Left lung (tissue), 10 donors: Measurements from ENCODE around the gene ITGA8. TPM values are rescaled to one million over a fixed set of nuclear protein-coding genes. Genes with fewer than 3 reads are reported as not detected.

Experiments used
- ATAC-seq: fragments of 200-7000 bp; cut with Tn5 transposase; one replicate; pipeline ENCODE4 v1.9.1; 2020; ENCODE audit warnings: moderate library complexity
- DNase-seq, 4 donors: peaks; one replicate each; pipeline ENCODE4 v3.0.0-alpha.2; 2013 to 2020
- H3K27ac ChIP-seq, 2 donors: fragments of 200-600 bp; sonication (generic) in 1 of 2; one replicate each; pipeline versions ENCODE4 v1.5.0 to v1.8.0; 2020 to 2021
- H3K27me3 ChIP-seq, 2 donors: fragments of 200-600 bp; sonication (generic) in 1 of 2; one replicate each; pipeline versions ENCODE4 v1.5.0 to v1.8.0; 2020 to 2021
- H3K36me3 ChIP-seq, 2 donors: fragments of 200-600 bp; sonication (generic) in 1 of 2; one replicate each; pipeline versions ENCODE4 v1.5.0 to v1.8.0; 2020 to 2021
- H3K4me1 ChIP-seq, 2 donors: fragments of 200-600 bp; one replicate each; pipeline ENCODE4 v1.8.0; 2021
- H3K4me3 ChIP-seq, 2 donors: fragments of 200-600 bp; sonication (generic) in 1 of 2; one replicate each; pipeline versions ENCODE4 v1.5.0 to v1.8.0; 2020 to 2021; ENCODE audit warnings: mild to moderate bottlenecking in 1 of 2
- H3K9me3 ChIP-seq, 2 donors: fragments of 200-600 bp; sonication (generic) in 1 of 2; one replicate each; pipeline versions ENCODE4 v1.5.0 to v1.8.0; 2020 to 2021
- intact Hi-C, 2 donors: fragments of 100-400 bp; cut with DNase I; formaldehyde crosslinking; loops; one replicate each; pipeline versions ENCODE4 v1.11.2 to v1.14.2; 2022
- polyA plus RNA-seq, 6 donors: library from polyadenylated mRNA; unstranded; fragments of 120-200 nt; gene quantifications; one replicate each; pipeline ENCODE4 v1.2.1, GENCODE V29; 2013; ENCODE audit not compliant: insufficient read length in 6 of 6
- total RNA-seq, 2 donors: library from RNA; stranded (reverse); fragmentation: NEBNext Ultra II Directional; extraction: Animal tissue kit (Norgen Biotek cat#: 25700); gene quantifications; one replicate each; pipeline ENCODE4 v1.2.1, GENCODE V29; 2021
- TF ChIP-seq, protein P1 (sequence below), 2 donors: fragments of 200-600 bp; sonication (generic) in 1 of 2; IDR thresholded peaks; one replicate each; pipeline versions ENCODE4 v1.5.0 to v1.8.0; 2021; ENCODE audit warnings: antibody characterized with exemption in 2 of 2
- donor health status: DM: no; HTN: yes; CAD: no.
- donor health status: DM: no; HTN: no; CAD: no.

ITGA8 gene
- total and polyA plus RNA-seq, 8 donors, result 23.7 to 83.3 (median 67.3) TPM

DNA sequence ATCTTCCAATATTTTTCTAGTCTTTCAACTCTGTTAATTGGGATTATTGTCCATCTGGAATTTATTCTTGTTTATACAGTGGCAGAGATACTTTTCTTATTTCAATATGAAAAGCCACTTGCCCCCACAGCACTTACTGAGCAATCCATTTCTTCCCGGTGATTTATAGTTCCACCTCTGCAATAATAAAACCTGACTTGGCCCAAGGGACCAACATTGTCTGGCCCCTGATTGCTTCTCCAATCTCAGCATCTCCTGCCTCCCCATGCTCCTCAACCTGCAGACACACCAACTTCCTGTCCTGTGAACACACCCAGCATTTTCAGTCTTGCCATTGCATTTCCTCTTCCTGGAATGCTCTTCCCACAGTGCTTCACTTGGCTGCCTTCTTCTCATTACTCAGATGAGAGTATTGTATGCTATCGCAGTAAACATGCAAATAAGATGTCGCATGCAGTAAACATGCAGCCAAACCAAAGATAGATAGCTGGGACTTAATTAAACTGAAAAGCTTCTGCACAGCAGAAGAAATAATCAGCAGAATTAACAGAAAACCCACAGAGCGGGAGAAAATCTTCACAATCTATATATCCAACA lies 19.5 kb downstream of the ITGA8 start:
- Histone ChIP-seq H3K9me3 (no peaks in the 10 kb centered on the region), H3K27me3 (peaks cover 0 to 6% of the 10 kb centered on the region in 2 donors), H3K4me3 (no peak overlapping the region), H3K27ac (no peak overlapping the region), H3K4me1 (no peaks in the 10 kb centered on the region), H3K36me3 (no peaks in the 10 kb centered on the region)
- DNase-seq (no peak), ATAC-seq (no peak)
- intact Hi-C loops, result loop anchor here in 1 of 2 donors (10.0 kb wide), 1 partner anchor 105 kb away; no protein-coding TSS in a partner anchor
- TF ChIP-seq, protein P1, sequence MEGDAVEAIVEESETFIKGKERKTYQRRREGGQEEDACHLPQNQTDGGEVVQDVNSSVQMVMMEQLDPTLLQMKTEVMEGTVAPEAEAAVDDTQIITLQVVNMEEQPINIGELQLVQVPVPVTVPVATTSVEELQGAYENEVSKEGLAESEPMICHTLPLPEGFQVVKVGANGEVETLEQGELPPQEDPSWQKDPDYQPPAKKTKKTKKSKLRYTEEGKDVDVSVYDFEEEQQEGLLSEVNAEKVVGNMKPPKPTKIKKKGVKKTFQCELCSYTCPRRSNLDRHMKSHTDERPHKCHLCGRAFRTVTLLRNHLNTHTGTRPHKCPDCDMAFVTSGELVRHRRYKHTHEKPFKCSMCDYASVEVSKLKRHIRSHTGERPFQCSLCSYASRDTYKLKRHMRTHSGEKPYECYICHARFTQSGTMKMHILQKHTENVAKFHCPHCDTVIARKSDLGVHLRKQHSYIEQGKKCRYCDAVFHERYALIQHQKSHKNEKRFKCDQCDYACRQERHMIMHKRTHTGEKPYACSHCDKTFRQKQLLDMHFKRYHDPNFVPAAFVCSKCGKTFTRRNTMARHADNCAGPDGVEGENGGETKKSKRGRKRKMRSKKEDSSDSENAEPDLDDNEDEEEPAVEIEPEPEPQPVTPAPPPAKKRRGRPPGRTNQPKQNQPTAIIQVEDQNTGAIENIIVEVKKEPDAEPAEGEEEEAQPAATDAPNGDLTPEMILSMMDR (IDR thresholded peaks at IDR 0.05), result no peak

DNA sequence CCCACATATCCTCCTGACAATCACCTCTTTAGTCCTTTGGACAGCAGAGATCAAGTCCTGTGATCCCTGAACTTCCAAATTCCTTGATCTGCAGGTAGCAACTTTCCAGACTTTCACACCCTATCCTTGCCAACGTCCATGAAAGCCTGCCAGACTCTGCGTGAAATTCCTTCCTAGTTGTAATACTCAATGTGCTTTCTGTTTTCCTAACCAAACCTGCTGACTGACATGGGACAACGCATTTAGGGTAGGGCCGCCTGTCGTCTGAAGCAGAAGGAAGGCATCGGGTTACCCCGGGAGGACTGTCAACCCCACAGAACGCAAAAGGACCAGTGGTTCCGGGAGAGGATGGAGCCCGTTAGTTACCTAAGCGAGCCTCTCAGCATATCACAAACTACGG lies 23.9 kb downstream of the ITGA8 start:
- ATAC-seq (no peak), DNase-seq (no peak)
- Histone ChIP-seq H3K4me3 (no peak overlapping the region), H3K9me3 (no peaks in the 10 kb centered on the region), H3K27ac (no peak overlapping the region), H3K4me1 (no peaks in the 10 kb centered on the region), H3K27me3 (peaks cover 0 to 6% of the 10 kb centered on the region in 2 donors), H3K36me3 (no peaks in the 10 kb centered on the region)
- intact Hi-C loops, result no loop called here
- TF ChIP-seq, protein P1 (IDR thresholded peaks at IDR 0.05), result no peak

DNA sequence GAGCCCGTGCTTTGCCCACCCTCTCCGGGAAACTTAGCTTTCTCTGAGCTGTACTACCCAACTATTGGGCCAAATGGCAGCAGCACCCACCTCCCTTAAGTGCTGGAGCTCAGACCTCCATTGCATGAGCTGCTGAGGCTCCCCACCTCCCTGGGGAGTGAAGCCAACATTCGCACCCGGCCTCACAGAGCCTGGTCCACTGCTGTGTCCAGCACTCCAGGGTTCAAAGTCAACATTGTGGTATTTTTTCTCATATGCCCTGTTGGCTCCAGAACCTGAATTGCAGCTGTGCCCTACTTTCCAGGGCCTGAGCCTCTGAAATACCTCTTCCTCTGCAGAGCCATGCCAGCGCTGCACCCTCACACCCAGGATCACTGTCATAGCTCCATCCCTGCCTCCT lies 29.7 kb downstream of the ITGA8 start:
- ATAC-seq, result no peak
- Histone ChIP-seq H3K27ac (no peak overlapping the region), H3K27me3 (peaks cover 0 to 5% of the 10 kb centered on the region in 2 donors), H3K4me1 (no peaks in the 10 kb centered on the region), H3K9me3 (no peaks in the 10 kb centered on the region), H3K4me3 (no peak overlapping the region), H3K36me3 (no peaks in the 10 kb centered on the region)
- intact Hi-C loops, result no loop called here
- DNase-seq, result no peak
- TF ChIP-seq, protein P1 (IDR thresholded peaks at IDR 0.05), result no peak

DNA sequence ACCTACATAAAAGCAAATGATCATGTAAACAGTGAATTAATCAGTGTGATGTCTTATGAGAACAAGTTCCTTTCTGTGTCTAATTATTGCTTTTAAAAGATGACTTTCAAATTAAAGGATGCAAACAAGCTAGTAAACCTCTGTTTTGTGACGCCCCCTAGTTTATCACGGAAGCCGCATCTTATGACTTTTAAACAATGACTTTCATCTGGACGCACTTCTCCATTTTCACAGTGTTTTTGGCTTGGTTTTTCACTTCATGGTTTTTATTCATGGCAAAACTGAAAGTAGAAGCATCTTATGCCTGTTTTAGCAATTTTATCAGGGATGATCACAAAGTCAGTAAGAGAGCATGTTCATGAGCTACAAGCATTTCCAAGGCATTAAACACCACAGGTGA lies 35.0 kb downstream of the ITGA8 start:
- H3K27ac ChIP-seq, result no peak overlapping the region
- TF ChIP-seq, protein P1 (IDR thresholded peaks at IDR 0.05), result no peak
- no peaks in the 10 kb centered on the region for H3K4me1 ChIP-seq
- ATAC-seq (no peak), DNase-seq (no peak)
- H3K36me3 ChIP-seq, result no peaks in the 10 kb centered on the region
- intact Hi-C loops, result no loop called here
- no peak overlapping the region for H3K4me3 ChIP-seq
- H3K27me3 ChIP-seq, result peaks cover 0 to 5% of the 10 kb centered on the region in 2 donors
- H3K9me3 ChIP-seq, result no peaks in the 10 kb centered on the region

DNA sequence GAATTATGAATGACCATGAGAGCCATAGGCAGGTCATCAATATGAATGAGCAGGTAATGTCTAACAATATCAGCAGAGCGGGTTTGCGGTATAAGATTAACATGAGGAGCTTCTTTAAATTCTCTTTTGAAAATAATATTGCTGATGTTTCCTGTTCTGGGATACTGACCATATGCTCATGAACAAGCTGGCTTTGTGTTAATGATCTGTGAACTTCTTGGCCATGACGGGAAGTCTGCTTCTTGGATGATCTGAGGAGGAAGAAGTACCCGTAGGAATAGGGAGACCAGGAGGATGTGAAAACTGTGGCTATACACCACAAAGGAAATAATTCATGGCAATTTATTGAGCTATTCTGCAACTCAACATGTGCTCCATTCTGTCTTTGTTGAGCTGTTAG lies 38.6 kb downstream of the ITGA8 start:
- Histone ChIP-seq H3K27me3 (no peaks in the 10 kb centered on the region), H3K9me3 (no peaks in the 10 kb centered on the region), H3K36me3 (no peaks in the 10 kb centered on the region), H3K4me1 (no peaks in the 10 kb centered on the region), H3K4me3 (no peak overlapping the region), H3K27ac (no peak overlapping the region)
- ATAC-seq (no peak), DNase-seq (peak in 2 of 4 donors; percentile 46 to 70)
- intact Hi-C loops, result no loop called here
- TF ChIP-seq, protein P1 (IDR thresholded peaks at IDR 0.05), result no peak
